Activated CD4-positive, alpha-beta memory T cell treated with anti-CD3 and anti-CD28 coated beads for 36 hours (primary cell): ENCODE data around the gene PNPLA5. TPM values are rescaled to one million over a fixed set of nuclear protein-coding genes. Genes with fewer than 3 reads are reported as not detected.

ENCODE experiments used
- CTCF ChIA-PET: fragments of 350-600 bp; sonication (Branson Sonifier 250); formaldehyde crosslinking; loops from one replicate; lab custom pipeline; 2021; ENCODE audit warnings: antibody characterized with exemption, inconsistent platforms; lab: Charles Lee
- POLR2A ChIA-PET: fragments of 350-600 bp; sonication (Branson Sonifier 250); formaldehyde crosslinking; loops from one replicate; lab custom pipeline; 2021; ENCODE audit warnings: antibody characterized with exemption; lab: Charles Lee
- DNase-seq: peaks from one replicate; pipeline ENCODE4 v3.0.0-alpha.2; 2020
- H3K27ac Mint-ChIP-seq: one replicate; pipeline ENCODE4 v1.8.0; 2021; ENCODE audit warnings: mixed read lengths
- H3K27me3 Mint-ChIP-seq: one replicate; pipeline ENCODE4 v1.8.0; 2021; ENCODE audit warnings: mixed read lengths
- H3K36me3 Mint-ChIP-seq: one replicate; pipeline ENCODE4 v1.8.0; 2021; ENCODE audit warnings: mixed read lengths
- H3K4me1 Mint-ChIP-seq: one replicate; pipeline ENCODE4 v1.8.0; 2021; ENCODE audit warnings: low read depth, mixed read lengths
- H3K4me3 Mint-ChIP-seq: one replicate; pipeline ENCODE4 v1.8.0; 2021; ENCODE audit warnings: mild to moderate bottlenecking, mixed read lengths
- H3K9me3 Mint-ChIP-seq: one replicate; pipeline ENCODE4 v1.8.0; 2021; ENCODE audit warnings: mixed read lengths
- intact Hi-C: fragments of 100-400 bp; cut with micrococcal nuclease; formaldehyde crosslinking; loops from one replicate; pipeline ENCODE4 v1.15.1; 2023
- total RNA-seq, 2 experiments: library from RNA; stranded (reverse); gene quantifications; one replicate each; pipeline ENCODE4 v1.2.3, GENCODE V29; 2021

Gene PNPLA5
- total RNA-seq, 2 experiments from 2014 or later: not detected

GRCh38 chr22:43858156-43858895 is 33.5 kb downstream of the PNPLA5 start:
- Mint-ChIP-seq H3K4me1 (peaks cover 3% of the 10 kb centered on the region), H3K27ac (no peak overlapping the region), H3K4me3 (no peak overlapping the region), H3K36me3 (no peaks in the 10 kb centered on the region), H3K9me3 (peaks cover 9% of the 10 kb centered on the region), H3K27me3 (peaks cover 50% of the 10 kb centered on the region)
- intact Hi-C loops: no loop called here
- no peak for DNase-seq
- ChIA-PET CTCF (no interaction called here), POLR2A (no interaction called here)

GRCh38 chr22:43857367-43857766 is 34.4 kb downstream of the PNPLA5 start:
- no peaks in the 10 kb centered on the region for H3K36me3 Mint-ChIP-seq
- peaks cover 47% of the 10 kb centered on the region for H3K27me3 Mint-ChIP-seq
- DNase-seq: no peak
- H3K4me1 Mint-ChIP-seq: no peaks in the 10 kb centered on the region
- intact Hi-C loops: no loop called here
- ChIA-PET POLR2A (no interaction called here), CTCF (no interaction called here)
- H3K9me3 Mint-ChIP-seq: peaks cover 9% of the 10 kb centered on the region
- no peak overlapping the region for H3K27ac Mint-ChIP-seq
- H3K4me3 Mint-ChIP-seq: no peak overlapping the region

- CTCF ChIA-PET: no interaction called here
Observed at GRCh38 chr22:43855431-43855830, 36.4 kb downstream of the PNPLA5 start.

GRCh38 chr22:43854786-43855271 is 37.0 kb downstream of the PNPLA5 start:
- ChIA-PET POLR2A (no interaction called here), CTCF (no interaction called here)
- intact Hi-C loops: no loop called here
- Mint-ChIP-seq H3K36me3 (no peaks in the 10 kb centered on the region), H3K9me3 (peaks cover 9% of the 10 kb centered on the region), H3K4me1 (no peaks in the 10 kb centered on the region), H3K4me3 (no peak overlapping the region), H3K27me3 (peaks cover 44% of the 10 kb centered on the region), H3K27ac (no peak overlapping the region)
- DNase-seq: no peak

More at GRCh38 chr22:43855431-43855830, 36.4 kb downstream of the PNPLA5 start:
- no peak for DNase-seq
- Mint-ChIP-seq H3K4me3 (no peak overlapping the region), H3K27ac (no peak overlapping the region), H3K27me3 (peaks cover 45% of the 10 kb centered on the region), H3K9me3 (peaks cover 9% of the 10 kb centered on the region), H3K4me1 (no peaks in the 10 kb centered on the region), H3K36me3 (no peaks in the 10 kb centered on the region)
- POLR2A ChIA-PET: no interaction called here
- intact Hi-C loops: no loop called here

GRCh38 chr22:43854121-43854785 is 37.6 kb downstream of the PNPLA5 start:
- POLR2A ChIA-PET: no interaction called here
- Mint-ChIP-seq H3K27me3 (peaks cover 41% of the 10 kb centered on the region), H3K27ac (no peak overlapping the region), H3K9me3 (peaks cover 9% of the 10 kb centered on the region), H3K4me1 (no peaks in the 10 kb centered on the region), H3K4me3 (no peak overlapping the region), H3K36me3 (no peaks in the 10 kb centered on the region)
- intact Hi-C loops: no loop called here
- DNase-seq: no peak
- CTCF ChIA-PET: no interaction called here

GRCh38 chr22:43853328-43853931 is 38.4 kb downstream of the PNPLA5 start:
- CTCF ChIA-PET: interaction anchor here (1.2 kb wide), 1 partner anchor 30 kb away, joined by 3 read pairs; no protein-coding TSS in a partner anchor
- intact Hi-C loops: no loop called here
- Mint-ChIP-seq H3K4me1 (no peaks in the 10 kb centered on the region), H3K36me3 (no peaks in the 10 kb centered on the region), H3K9me3 (peaks cover 9% of the 10 kb centered on the region), H3K27ac (no peak overlapping the region), H3K4me3 (no peak overlapping the region), H3K27me3 (peaks cover 36% of the 10 kb centered on the region)
- POLR2A ChIA-PET: no interaction called here
- no peak for DNase-seq

GRCh38 chr22:43852573-43853327 is 39.1 kb downstream of the PNPLA5 start:
- ChIA-PET CTCF (interaction anchor here (1.2 kb wide), 1 partner anchor 30 kb away, joined by 3 read pairs; no protein-coding TSS in a partner anchor), POLR2A (no interaction called here)
- DNase-seq: no peak
- H3K36me3 Mint-ChIP-seq: no peaks in the 10 kb centered on the region
- peaks cover 9% of the 10 kb centered on the region for H3K9me3 Mint-ChIP-seq
- H3K27me3 Mint-ChIP-seq: peaks cover 34% of the 10 kb centered on the region
- H3K4me3 Mint-ChIP-seq: no peak overlapping the region
- intact Hi-C loops: no loop called here
- no peak overlapping the region for H3K27ac Mint-ChIP-seq
- no peaks in the 10 kb centered on the region for H3K4me1 Mint-ChIP-seq

GRCh38 chr22:43851979-43852307 is 39.9 kb downstream of the PNPLA5 start:
- H3K4me1 Mint-ChIP-seq: no peaks in the 10 kb centered on the region
- CTCF ChIA-PET: no interaction called here
- no peaks in the 10 kb centered on the region for H3K36me3 Mint-ChIP-seq
- peaks cover 7% of the 10 kb centered on the region for H3K9me3 Mint-ChIP-seq
- peaks cover 31% of the 10 kb centered on the region for H3K27me3 Mint-ChIP-seq
- intact Hi-C loops: no loop called here
- no peak overlapping the region for H3K4me3 Mint-ChIP-seq
- POLR2A ChIA-PET: no interaction called here
- no peak for DNase-seq
- no peak overlapping the region for H3K27ac Mint-ChIP-seq

- POLR2A ChIA-PET: no interaction called here
- no peaks in the 10 kb centered on the region for H3K4me1 Mint-ChIP-seq
- H3K36me3 Mint-ChIP-seq: no peaks in the 10 kb centered on the region
- CTCF ChIA-PET: no interaction called here
- DNase-seq: no peak
- peaks cover 1% of the 10 kb centered on the region for H3K9me3 Mint-ChIP-seq
- no peak overlapping the region for H3K27ac Mint-ChIP-seq
- intact Hi-C loops: no loop called here
- H3K27me3 Mint-ChIP-seq: peaks cover 27% of the 10 kb centered on the region
- H3K4me3 Mint-ChIP-seq: no peak overlapping the region
Observed at GRCh38 chr22:43851058-43851978, 40.5 kb downstream of the PNPLA5 start.

GRCh38 chr22:43850529-43850928 is 41.3 kb downstream of the PNPLA5 start:
- Mint-ChIP-seq H3K27me3 (peaks cover 23% of the 10 kb centered on the region), H3K36me3 (no peaks in the 10 kb centered on the region), H3K9me3 (no peaks in the 10 kb centered on the region), H3K4me1 (no peaks in the 10 kb centered on the region), H3K27ac (no peak overlapping the region), H3K4me3 (no peak overlapping the region)
- intact Hi-C loops: no loop called here
- no peak for DNase-seq
- POLR2A ChIA-PET: no interaction called here
- CTCF ChIA-PET: no interaction called here

GRCh38 chr22:43849731-43850130 is 42.1 kb downstream of the PNPLA5 start:
- H3K9me3 Mint-ChIP-seq: no peaks in the 10 kb centered on the region
- H3K27me3 Mint-ChIP-seq: peaks cover 20% of the 10 kb centered on the region
- DNase-seq: no peak
- intact Hi-C loops: no loop called here
- ChIA-PET POLR2A (no interaction called here), CTCF (no interaction called here)
- no peaks in the 10 kb centered on the region for H3K36me3 Mint-ChIP-seq
- no peak overlapping the region for H3K27ac Mint-ChIP-seq
- H3K4me1 Mint-ChIP-seq: no peaks in the 10 kb centered on the region
- H3K4me3 Mint-ChIP-seq: no peak overlapping the region
